GM19239 (cell line): ENCODE results near the gene UNC13B.

Experiments
- DNase-seq: peaks from one replicate; pipeline ENCODE4 v3.0.0; 2011; ENCODE audit warnings: low spot score; ENCODE audit not compliant: insufficient read length
- FAIRE-seq: peaks from 2 replicates; lab custom pipeline; 2011; peaks lifted over from hg19 to GRCh38; lab: Jason Lieb, UNC

The UNC13B gene

GRCh38 chr9:35353731-35354365 is 192.0 kb downstream of the UNC13B start:
- FAIRE-seq = no peak

GRCh38 chr9:35355939-35356338 is 194.1 kb downstream of the UNC13B start:
- no peak for DNase-seq
- no peak for FAIRE-seq

More at GRCh38 chr9:35353731-35354365, 192.0 kb downstream of the UNC13B start:
- no peak for DNase-seq

GRCh38 chr9:35357116-35357515 is 195.3 kb downstream of the UNC13B start:
- DNase-seq (no peak), FAIRE-seq (no peak)

GRCh38 chr9:35357826-35358225 is 196.0 kb downstream of the UNC13B start:
- DNase-seq (no peak), FAIRE-seq (no peak)

- no peak for DNase-seq
- FAIRE-seq = no peak
Observed at GRCh38 chr9:35364817-35365585, 203.2 kb downstream of the UNC13B start.

GRCh38 chr9:35366627-35367026 is 204.8 kb downstream of the UNC13B start:
- DNase-seq (no peak), FAIRE-seq (no peak)

GRCh38 chr9:35367451-35367850 is 205.6 kb downstream of the UNC13B start:
- no peak for DNase-seq
- FAIRE-seq = no peak

GRCh38 chr9:35370241-35370640 is 208.4 kb downstream of the UNC13B start:
- no peak for FAIRE-seq

GRCh38 chr9:35374436-35374835 is 212.6 kb downstream of the UNC13B start:
- DNase-seq (no peak), FAIRE-seq (no peak)

More at GRCh38 chr9:35370241-35370640, 208.4 kb downstream of the UNC13B start:
- DNase-seq = no peak

- FAIRE-seq = no peak
- DNase-seq = no peak
Observed at GRCh38 chr9:35374910-35375309, 213.1 kb downstream of the UNC13B start.

- no peak for FAIRE-seq
- DNase-seq = no peak
Observed at GRCh38 chr9:35380039-35380438, 218.2 kb downstream of the UNC13B start.

GRCh38 chr9:35380619-35381018 is 218.8 kb downstream of the UNC13B start:
- FAIRE-seq (no peak), DNase-seq (no peak)

GRCh38 chr9:35385042-35385441 is 223.2 kb downstream of the UNC13B start:
- FAIRE-seq (no peak), DNase-seq (no peak)

- FAIRE-seq (no peak), DNase-seq (no peak)
Observed at GRCh38 chr9:35395076-35395705, 233.4 kb downstream of the UNC13B start.

- DNase-seq (no peak), FAIRE-seq (no peak)
Observed at GRCh38 chr9:35395706-35396101, 233.9 kb downstream of the UNC13B start.

- FAIRE-seq (no peak), DNase-seq (no peak)
Observed at GRCh38 chr9:35396560-35397215, 234.9 kb downstream of the UNC13B start.

GRCh38 chr9:35397216-35397698 is 235.4 kb downstream of the UNC13B start:
- FAIRE-seq = no peak
- no peak for DNase-seq

GRCh38 chr9:35397923-35398322 is 236.1 kb downstream of the UNC13B start:
- no peak for DNase-seq

GRCh38 chr9:35398651-35399335 is 237.0 kb downstream of the UNC13B start:
- FAIRE-seq (no peak), DNase-seq (no peak)

More at GRCh38 chr9:35397923-35398322, 236.1 kb downstream of the UNC13B start:
- no peak for FAIRE-seq

GRCh38 chr9:35404865-35405264 is 243.1 kb downstream of the UNC13B start:
- no peak for FAIRE-seq
- no peak for DNase-seq
